Sigmoid colon (tissue), 7 donors: ENCODE measurements around the gene GLYATL3. TPM values are rescaled to one million over a fixed set of nuclear protein-coding genes. Genes with fewer than 3 reads are reported as not detected.

Experiments used
- DNase-seq: peaks from one replicate; pipeline ENCODE4 v3.0.0-alpha.2; 2019
- H3K27ac ChIP-seq, 4 donors: fragments of 200-600 bp; sonication (generic); one replicate each; pipeline ENCODE4 v1.5.1; 2016 to 2019; ENCODE audit warnings: mild to moderate bottlenecking in 1 of 4
- H3K27me3 ChIP-seq, 3 donors: fragments of 200-600 bp; sonication (generic); one replicate each; pipeline ENCODE4 v1.5.1; 2019; ENCODE audit warnings: mild to moderate bottlenecking in 1 of 3
- H3K36me3 ChIP-seq, 4 donors: fragments of 200-600 bp; sonication (generic); one replicate each; pipeline ENCODE4 v1.5.1; 2016 to 2019
- H3K4me1 ChIP-seq, 4 donors: fragments of 200-600 bp; sonication (generic); one replicate each; pipeline ENCODE4 v1.5.1; 2017 to 2019
- H3K4me3 ChIP-seq, 4 donors: fragments of 200-600 bp; sonication (generic); one replicate each; pipeline ENCODE4 v1.5.1; 2017 to 2019; ENCODE audit warnings: mild to moderate bottlenecking in 2 of 4, moderate library complexity in 1 of 4
- H3K9me3 ChIP-seq, 4 donors: fragments of 200-600 bp in 3 of 4; sonication (generic) in 3 of 4; one replicate each; pipeline versions ENCODE4 v1.5.1 to v1.6.1; 2013 to 2019
- EP300 ChIP-seq, 4 donors: sonication (generic); formaldehyde crosslinking; IDR thresholded peaks; one replicate each; pipeline ENCODE4 v1.6.1; 2017; ENCODE audit warnings: antibody characterized with exemption in 4 of 4
- POLR2A ChIP-seq, 2 donors: fragments of 450-650 bp; IDR thresholded peaks; one replicate each; pipeline ENCODE4 v1.6.1; 2016; ENCODE audit warnings: antibody characterized with exemption in 2 of 2, mild to moderate bottlenecking in 2 of 2, moderate library complexity in 2 of 2
- POLR2AphosphoS5 ChIP-seq, 4 donors: sonication (generic); formaldehyde crosslinking; IDR thresholded peaks; one replicate each; pipeline ENCODE4 v1.6.1; 2017; ENCODE audit warnings: antibody characterized with exemption in 4 of 4
- WGBS, 2 donors: extraction: QIAGEN DNeasy Blood & Tissue Kit; methylation state at CpG; one replicate each; pipeline ENCODE4 v1.1.7; 2013; 5-methylcytosine and 5-hydroxymethylcytosine counted together
- intact Hi-C: fragments of 100-400 bp; cut with DNase I; formaldehyde crosslinking; loops from one replicate; pipeline ENCODE4 v1.15.1; 2023
- polyA plus RNA-seq, 3 donors: library from polyadenylated mRNA; stranded (reverse); fragments of 200-250 nt; gene quantifications; one replicate each; pipeline ENCODE4 v1.2.3, GENCODE V29; 2013
- total RNA-seq, 4 donors: library from RNA; depleted of rRNA; stranded (reverse); fragments of >200 nt; gene quantifications; one replicate each; pipeline ENCODE4 v1.1.0, GENCODE V29; 2016
- TF ChIP-seq, protein P1 (sequence below), 4 experiments: fragments of 450-650 bp in 3 of 4; fragments of 200-600 bp in 1 of 4; IDR thresholded peaks; one replicate each; pipeline ENCODE4 v1.5.1; 2016 to 2019; ENCODE audit warnings: antibody characterized with exemption in 4 of 4, mild to moderate bottlenecking in 3 of 4, moderate library complexity in 2 of 4
- donor health status: healthy with polysubstance abuse.
- donor health status: Bipolar disorder and iron deficiency.
- donor health status: healthy.

GLYATL3 gene
- total and polyA plus RNA-seq, 7 donors: 1.8 TPM; not detected in 6

GRCh38 chr6:49517919-49518318 lies 18.2 kb downstream of the GLYATL3 start:
- TF ChIP-seq EP300 (IDR thresholded peaks at IDR 0.05) (no peak), POLR2AphosphoS5 (IDR thresholded peaks at IDR 0.05) (no peak), POLR2A (IDR thresholded peaks at IDR 0.05) (no peak)
- TF ChIP-seq, protein P1, sequence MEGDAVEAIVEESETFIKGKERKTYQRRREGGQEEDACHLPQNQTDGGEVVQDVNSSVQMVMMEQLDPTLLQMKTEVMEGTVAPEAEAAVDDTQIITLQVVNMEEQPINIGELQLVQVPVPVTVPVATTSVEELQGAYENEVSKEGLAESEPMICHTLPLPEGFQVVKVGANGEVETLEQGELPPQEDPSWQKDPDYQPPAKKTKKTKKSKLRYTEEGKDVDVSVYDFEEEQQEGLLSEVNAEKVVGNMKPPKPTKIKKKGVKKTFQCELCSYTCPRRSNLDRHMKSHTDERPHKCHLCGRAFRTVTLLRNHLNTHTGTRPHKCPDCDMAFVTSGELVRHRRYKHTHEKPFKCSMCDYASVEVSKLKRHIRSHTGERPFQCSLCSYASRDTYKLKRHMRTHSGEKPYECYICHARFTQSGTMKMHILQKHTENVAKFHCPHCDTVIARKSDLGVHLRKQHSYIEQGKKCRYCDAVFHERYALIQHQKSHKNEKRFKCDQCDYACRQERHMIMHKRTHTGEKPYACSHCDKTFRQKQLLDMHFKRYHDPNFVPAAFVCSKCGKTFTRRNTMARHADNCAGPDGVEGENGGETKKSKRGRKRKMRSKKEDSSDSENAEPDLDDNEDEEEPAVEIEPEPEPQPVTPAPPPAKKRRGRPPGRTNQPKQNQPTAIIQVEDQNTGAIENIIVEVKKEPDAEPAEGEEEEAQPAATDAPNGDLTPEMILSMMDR (IDR thresholded peaks at IDR 0.05): no peak
- DNase-seq: no peak
- Histone ChIP-seq H3K36me3 (no peaks in the 10 kb centered on the region), H3K27me3 (no peaks in the 10 kb centered on the region), H3K4me1 (no peaks in the 10 kb centered on the region), H3K9me3 (no peaks in the 10 kb centered on the region), H3K4me3 (no peak overlapping the region), H3K27ac (no peak overlapping the region)
- 79 to 84% methylated on average over 2 of the region's 2 CpGs for WGBS, 2 donors
- intact Hi-C loops: no loop called here

DNA sequence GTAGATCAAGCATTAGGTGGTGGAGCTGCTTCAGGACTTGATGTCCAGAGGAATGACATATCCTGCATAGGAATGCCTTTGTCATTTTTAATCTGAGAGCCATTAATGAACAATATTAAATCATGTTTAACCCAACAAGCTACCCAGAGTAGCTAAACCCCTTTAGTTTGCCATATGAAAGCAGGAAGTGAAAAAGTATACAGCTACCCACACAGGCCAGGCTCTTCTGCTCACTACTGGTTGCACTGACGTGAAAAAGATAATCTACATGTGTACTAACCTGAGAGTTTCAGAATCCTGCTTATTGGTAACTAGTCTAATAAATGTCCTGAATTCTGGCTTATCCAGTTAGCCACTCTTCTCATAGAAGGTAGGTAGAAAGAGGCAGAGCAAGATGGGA lies 19.9 kb downstream of the GLYATL3 start:
- no peak for TF ChIP-seq EP300 (IDR thresholded peaks at IDR 0.05)

GRCh38 chr6:49522710-49523593 lies 23.2 kb downstream of the GLYATL3 start:
- Histone ChIP-seq H3K27ac (no peak overlapping the region), H3K4me1 (no peaks in the 10 kb centered on the region), H3K4me3 (no peak overlapping the region), H3K27me3 (no peaks in the 10 kb centered on the region), H3K36me3 (no peaks in the 10 kb centered on the region), H3K9me3 (no peaks in the 10 kb centered on the region)
- intact Hi-C loops: no loop called here
- no peak for TF ChIP-seq POLR2AphosphoS5 (IDR thresholded peaks at IDR 0.05)
- TF ChIP-seq EP300 (IDR thresholded peaks at IDR 0.05): no peak
- TF ChIP-seq, protein P1 (IDR thresholded peaks at IDR 0.05): no peak
- TF ChIP-seq POLR2A (IDR thresholded peaks at IDR 0.05): no peak
- no peak for DNase-seq
- WGBS, 2 donors: 18 to 68% methylated on average over 7 of the region's 7 CpGs

More for the DNA sequence above, 19.9 kb downstream of the GLYATL3 start:
- intact Hi-C loops: no loop called here
- no peaks in the 10 kb centered on the region for H3K36me3 ChIP-seq
- DNase-seq: no peak
- 77 to 89% methylated on average over 1 of the region's 1 CpG for WGBS, 2 donors
- no peak overlapping the region for H3K4me3 ChIP-seq
- H3K27me3 ChIP-seq: no peaks in the 10 kb centered on the region
- no peaks in the 10 kb centered on the region for H3K4me1 ChIP-seq
- no peak overlapping the region for H3K27ac ChIP-seq
- H3K9me3 ChIP-seq: no peaks in the 10 kb centered on the region

GRCh38 chr6:49523901-49524300 lies 24.2 kb downstream of the GLYATL3 start:
- whole genome bisulfite sequencing, 2 donors: 56 to 90% methylated on average over 1 of the region's 1 CpG
- intact Hi-C loops: no loop called here

DNA sequence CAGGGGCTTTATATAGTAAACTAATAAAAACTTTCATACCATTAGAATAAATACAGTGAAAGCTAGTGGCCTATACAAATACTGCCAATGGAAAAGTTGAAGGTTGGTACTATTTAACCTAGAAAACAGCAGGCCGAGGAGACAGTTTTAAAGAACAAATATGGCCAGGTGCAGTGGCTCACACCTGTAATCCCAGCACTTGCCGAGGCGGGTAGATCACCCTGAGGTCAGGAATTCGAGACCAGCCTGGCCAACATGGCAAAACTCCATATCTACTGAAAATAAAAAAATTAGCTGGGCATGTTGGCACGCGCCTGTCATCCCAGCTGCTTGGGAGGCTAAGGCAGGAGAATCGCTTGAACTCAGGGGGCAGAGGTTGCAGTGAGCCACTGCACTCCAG lies 24.8 kb downstream of the GLYATL3 start:
- TF ChIP-seq, protein P1 (IDR thresholded peaks at IDR 0.05): no peak
- TF ChIP-seq POLR2A (IDR thresholded peaks at IDR 0.05) (no peak), EP300 (IDR thresholded peaks at IDR 0.05) (no peak), POLR2AphosphoS5 (IDR thresholded peaks at IDR 0.05) (no peak)
- Histone ChIP-seq H3K27me3 (no peaks in the 10 kb centered on the region), H3K9me3 (no peaks in the 10 kb centered on the region), H3K4me3 (no peak overlapping the region), H3K36me3 (no peaks in the 10 kb centered on the region), H3K27ac (no peak overlapping the region), H3K4me1 (no peaks in the 10 kb centered on the region)
- intact Hi-C loops: no loop called here
- WGBS, 2 donors: 58 to 84% methylated on average over 7 of the region's 7 CpGs
- DNase-seq: no peak

More at GRCh38 chr6:49523901-49524300, 24.2 kb downstream of the GLYATL3 start:
- no peaks in the 10 kb centered on the region for H3K9me3 ChIP-seq
- no peak for TF ChIP-seq POLR2AphosphoS5 (IDR thresholded peaks at IDR 0.05)
- no peak for TF ChIP-seq POLR2A (IDR thresholded peaks at IDR 0.05)
- TF ChIP-seq, protein P1 (IDR thresholded peaks at IDR 0.05): no peak
- TF ChIP-seq EP300 (IDR thresholded peaks at IDR 0.05): no peak
- H3K27ac ChIP-seq: no peak overlapping the region
- H3K36me3 ChIP-seq: no peaks in the 10 kb centered on the region
- no peak for DNase-seq
- H3K4me1 ChIP-seq: no peaks in the 10 kb centered on the region
- H3K27me3 ChIP-seq: no peaks in the 10 kb centered on the region
- no peak overlapping the region for H3K4me3 ChIP-seq
